Inferior parietal cortex (tissue), 1 donor: ENCODE data around the gene TMSB4X.
"Not testable (repeated sequence)": the region's sequence is repeated elsewhere in the genome, so short reads cannot be mapped to it uniquely, and the experiment has no call there.

Experiments used
- DNase-seq: peaks from one replicate; pipeline ENCODE4 v3.0.0-alpha.2; 2016; ENCODE audit errors: extremely low spot score

TMSB4X gene

GRCh38 chrX:12954981-12955380 lies 19.9 kb upstream of the TMSB4X start:
- no peak for DNase-seq

- no peak for DNase-seq
These were observed 18.8 kb upstream of the TMSB4X start for GRCh38 chrX:12955882-12956703.

- DNase-seq, result no peak
These were observed 18.0 kb upstream of the TMSB4X start for GRCh38 chrX:12956704-12957534.

- no peak for DNase-seq
These were observed 16.9 kb upstream of the TMSB4X start for GRCh38 chrX:12958059-12958458.

- no peak for DNase-seq
These were observed 16.4 kb upstream of the TMSB4X start for GRCh38 chrX:12958461-12958860.

- DNase-seq, result no peak
These were observed 13.7 kb upstream of the TMSB4X start for GRCh38 chrX:12961196-12961718.

GRCh38 chrX:12962041-12962504 lies 12.8 kb upstream of the TMSB4X start:
- no peak for DNase-seq

- not testable (repeated sequence) for DNase-seq
These were observed 11.6 kb upstream of the TMSB4X start for GRCh38 chrX:12963210-12963850.

GRCh38 chrX:12965131-12965940 lies 9.6 kb upstream of the TMSB4X start:
- DNase-seq, result no peak

- DNase-seq, result no peak
These were observed 8.8 kb upstream of the TMSB4X start for GRCh38 chrX:12966151-12966550.

- no peak for DNase-seq
These were observed 7.0 kb upstream of the TMSB4X start for GRCh38 chrX:12967711-12968465.

GRCh38 chrX:12970691-12971202 lies 4.2 kb upstream of the TMSB4X start:
- DNase-seq, result peak; percentile 62

GRCh38 chrX:12971282-12972003 lies 3.5 kb upstream of the TMSB4X start:
- DNase-seq, result no peak

- no peak for DNase-seq
These were observed 2.7 kb upstream of the TMSB4X start for GRCh38 chrX:12972243-12972642.

- DNase-seq, result no peak
These were observed 1.9 kb upstream of the TMSB4X start for GRCh38 chrX:12972878-12973560.

GRCh38 chrX:12973561-12974304 lies 1.2 kb upstream of the TMSB4X start:
- DNase-seq, result no peak

- peak; percentile 37 for DNase-seq
These were observed 560 bp upstream of the TMSB4X start for GRCh38 chrX:12974305-12974795.

GRCh38 chrX:12975670-12975965 lies 708 bp downstream of the TMSB4X start:
- no peak for DNase-seq
